ENCODE results near the gene SLC29A4. TPM values are rescaled to one million over a fixed set of nuclear protein-coding genes. Genes with fewer than 3 reads are reported as not detected.
"Not testable (repeated sequence)": the region's sequence is repeated elsewhere in the genome, so short reads cannot be mapped to it uniquely, and the experiment has no call there.

SLC29A4 gene
- total and polyA plus RNA-seq, 2 donors (not counting 3 experiments of a cell fraction or from before 2014, with no cell fraction given): 5.2 to 7.7 TPM

GRCh38 chr7:5309146-5309545 is 26.4 kb downstream of the SLC29A4 start:
- TF ChIP-seq EZH2 (IDR thresholded peaks at IDR 0.05; ENCODE audit: borderline replicate concordance, low read depth, low read length, severe bottlenecking) (no peak), POLR2A (IDR thresholded peaks at IDR 0.05; ENCODE audit: low read depth, low read length) (no peak), JUN (IDR thresholded peaks at IDR 0.05; ENCODE audit: borderline replicate concordance, insufficient read depth, insufficient read length, low read depth) (no peak), GATA2 (IDR thresholded peaks at IDR 0.05; ENCODE audit: insufficient read depth, insufficient read length, low read depth, low read length) (no peak), FOS (IDR thresholded peaks at IDR 0.05; ENCODE audit: borderline replicate concordance, insufficient read depth, low read length) (no peak)
- ChIA-PET POLR2A (no interaction called here), CTCF (no interaction called here)
- H3K36me3 ChIP-seq (ENCODE audit: control insufficient read depth in 2 of 2, extremely low read depth in 1 of 2, insufficient read depth in 2 of 2, low read length in 2 of 2): peaks cover 0 to 27% of the 10 kb centered on the region in 2 experiments
- FAIRE-seq (no peak), DNase-seq (ENCODE audit: low read depth, low spot score) (no peak)
- no TSS peak for BruUV-seq (replicated peaks)
- intact Hi-C loops (cut with micrococcal nuclease) (no loop called here), dilution Hi-C loops (cut with MboI; ENCODE audit: extremely low pct_ligation_motif_present, low sequenced_read_pairs) (no loop called here)
- no peaks in the 10 kb centered on the region for H3K79me2 ChIP-seq (ENCODE audit: control insufficient read depth, insufficient read depth, low read length)
- no peak overlapping the region for H3K4me3 ChIP-seq (replicated peaks in 1 of 3; ENCODE audit: insufficient read depth in 1 of 3, low read depth in 1 of 3, low read length in 3 of 3)
- H3K9me3 ChIP-seq (replicated peaks; ENCODE audit: control insufficient read depth, insufficient read depth, low read length): no peaks in the 10 kb centered on the region
- no peak overlapping the region for H3K9ac ChIP-seq (replicated peaks; ENCODE audit: extremely low read depth, insufficient read depth, low read length)
- no peaks in the 10 kb centered on the region for H4K20me1 ChIP-seq (replicated peaks; ENCODE audit: control insufficient read depth, extremely low read depth, insufficient read depth, low read length)
- no peak overlapping the region for H2AFZ ChIP-seq (ENCODE audit: low read depth, low read length)
- no peak overlapping the region for H3K27ac ChIP-seq (ENCODE audit: insufficient read depth, low read depth, low read length)
- H3K4me2 ChIP-seq (ENCODE audit: insufficient read depth, low read length): no peak overlapping the region
- no peaks in the 10 kb centered on the region for H3K9me1 ChIP-seq (replicated peaks; ENCODE audit: control insufficient read depth, extremely low read depth, insufficient read depth, low read length)
- H3K27me3 ChIP-seq (ENCODE audit: control insufficient read depth in 2 of 2, insufficient read depth in 2 of 2, low read length in 2 of 2): no peaks in the 10 kb centered on the region
- no peaks in the 10 kb centered on the region for H3K4me1 ChIP-seq (ENCODE audit: control insufficient read depth, extremely low read depth, insufficient read depth, low read length)

- TF ChIP-seq MAX (IDR thresholded peaks at IDR 0.05; ENCODE audit: insufficient read depth, insufficient read length) (no peak), JUN (IDR thresholded peaks at IDR 0.05; ENCODE audit: borderline replicate concordance, insufficient read depth, insufficient read length, low read depth) (no peak), POLR2A (IDR thresholded peaks at IDR 0.05; ENCODE audit: low read depth, low read length) (no peak)
- no peaks in the 10 kb centered on the region for H3K79me2 ChIP-seq (ENCODE audit: control insufficient read depth, insufficient read depth, low read length)
- dilution Hi-C loops (cut with MboI; ENCODE audit: extremely low pct_ligation_motif_present, low sequenced_read_pairs) (no loop called here), intact Hi-C loops (cut with micrococcal nuclease) (no loop called here)
- BruUV-seq (replicated peaks): no TSS peak
- peaks cover 0 to 35% of the 10 kb centered on the region in 2 experiments for H3K36me3 ChIP-seq (ENCODE audit: control insufficient read depth in 2 of 2, extremely low read depth in 1 of 2, insufficient read depth in 2 of 2, low read length in 2 of 2)
- H2AFZ ChIP-seq (ENCODE audit: low read depth, low read length): no peak overlapping the region
- H3K4me1 ChIP-seq (ENCODE audit: control insufficient read depth, extremely low read depth, insufficient read depth, low read length): no peaks in the 10 kb centered on the region
- ChIA-PET CTCF (no interaction called here), POLR2A (no interaction called here)
- H3K9me3 ChIP-seq (replicated peaks; ENCODE audit: control insufficient read depth, insufficient read depth, low read length): no peaks in the 10 kb centered on the region
- no peak overlapping the region for H3K27ac ChIP-seq (ENCODE audit: insufficient read depth, low read depth, low read length)
- H3K4me3 ChIP-seq (replicated peaks in 1 of 3; ENCODE audit: insufficient read depth in 1 of 3, low read depth in 1 of 3, low read length in 3 of 3): no peak overlapping the region
- H3K4me2 ChIP-seq (ENCODE audit: insufficient read depth, low read length): no peak overlapping the region
- DNase-seq (ENCODE audit: low read depth, low spot score) (no peak), FAIRE-seq (no peak)
- no peaks in the 10 kb centered on the region for H3K9me1 ChIP-seq (replicated peaks; ENCODE audit: control insufficient read depth, extremely low read depth, insufficient read depth, low read length)
- no peak overlapping the region for H3K9ac ChIP-seq (replicated peaks; ENCODE audit: extremely low read depth, insufficient read depth, low read length)
- H4K20me1 ChIP-seq (replicated peaks; ENCODE audit: control insufficient read depth, extremely low read depth, insufficient read depth, low read length): no peaks in the 10 kb centered on the region
- no peaks in the 10 kb centered on the region for H3K27me3 ChIP-seq (ENCODE audit: control insufficient read depth in 2 of 2, insufficient read depth in 2 of 2, low read length in 2 of 2)
These were observed 28.2 kb downstream of the SLC29A4 start for GRCh38 chr7:5310822-5311405.

- H3K4me2 ChIP-seq (ENCODE audit: insufficient read depth, low read length); DNase-seq (ENCODE audit: low read depth, low spot score); H3K79me2 ChIP-seq (ENCODE audit: control insufficient read depth, insufficient read depth, low read length); CTCF ChIA-PET; H3K9me3 ChIP-seq (replicated peaks; ENCODE audit: control insufficient read depth, insufficient read depth, low read length); H3K9me1 ChIP-seq (replicated peaks; ENCODE audit: control insufficient read depth, extremely low read depth, insufficient read depth, low read length); dilution Hi-C loops (cut with MboI; ENCODE audit: extremely low pct_ligation_motif_present, low sequenced_read_pairs); POLR2A ChIA-PET; H3K27ac ChIP-seq (ENCODE audit: insufficient read depth, low read depth, low read length); H3K4me1 ChIP-seq (ENCODE audit: control insufficient read depth, extremely low read depth, insufficient read depth, low read length); FAIRE-seq; H2AFZ ChIP-seq (ENCODE audit: low read depth, low read length); BruUV-seq (replicated peaks); H3K9ac ChIP-seq (replicated peaks; ENCODE audit: extremely low read depth, insufficient read depth, low read length); H3K4me3 ChIP-seq (replicated peaks in 1 of 3; ENCODE audit: insufficient read depth in 1 of 3, low read depth in 1 of 3, low read length in 3 of 3); H3K27me3 ChIP-seq (ENCODE audit: control insufficient read depth in 2 of 2, insufficient read depth in 2 of 2, low read length in 2 of 2); H4K20me1 ChIP-seq (replicated peaks; ENCODE audit: control insufficient read depth, extremely low read depth, insufficient read depth, low read length); intact Hi-C loops (cut with micrococcal nuclease): not testable (repeated sequence)
- H3K36me3 ChIP-seq (ENCODE audit: control insufficient read depth in 2 of 2, extremely low read depth in 1 of 2, insufficient read depth in 2 of 2, low read length in 2 of 2): peaks cover 0 to 42% of the 10 kb centered on the region in 2 experiments
These were observed 29.7 kb downstream of the SLC29A4 start for GRCh38 chr7:5312276-5313070.

All from endothelial cell of umbilical vein (primary cell).